ENCODE measurements around the gene OR2L5. TPM values are rescaled to one million over a fixed set of nuclear protein-coding genes. Genes with fewer than 3 reads are reported as not detected.

Gene OR2L5
- total and polyA plus RNA-seq, 2 of the 13 experiments (the other 11 are each of a cell fraction or from before 2014, with no cell fraction given) = not detected

DNA sequence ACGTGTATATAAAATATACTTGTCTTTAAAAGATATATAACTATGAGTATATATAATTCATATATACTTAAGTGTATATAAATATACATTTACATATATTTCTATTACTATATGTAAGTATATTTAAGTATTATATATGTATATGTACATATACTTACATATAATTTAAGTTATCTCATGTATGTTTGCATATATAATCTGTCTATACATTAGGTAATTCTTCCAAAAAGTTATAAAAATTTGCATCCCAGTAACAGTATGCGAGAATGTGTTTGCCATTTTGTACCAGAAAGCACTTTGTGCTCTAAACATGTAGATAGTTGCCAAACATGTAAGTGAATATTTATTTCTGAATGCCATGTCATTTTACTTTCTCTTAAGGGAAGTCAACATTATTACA, 48.5 kb upstream of the OR2L5 start, which contains the start of gene OR2AK2:
Gene OR2AK2, plus strand, starts transcription at position 301 of the 400 bp plus-strand sequence. CDS start 144 bp downstream, outside the sequence.
- CTCF ChIA-PET (ENCODE audit: low intra/inter-chr PET ratio, low total read pairs) = no interaction called here
- POLR2A ChIA-PET = no interaction called here
- no peak within 1 kb of the TSS for H2AFZ ChIP-seq (ENCODE audit: low read length)
- no peak within 1 kb of the TSS for H3K9ac ChIP-seq (ENCODE audit: insufficient read depth, low read depth, low read length)
- TF ChIP-seq U2AF1 (optimal IDR thresholded peaks at IDR 0.05; ENCODE audit: low read depth, low read length) = no peak
- TF ChIP-seq PITX1 (CRISPR knock-in tag; IDR thresholded peaks at IDR 0.05) = no peak
- TF ChIP-seq HNF4A (CRISPR knock-in tag; IDR thresholded peaks at IDR 0.05) = no peak
- no peak for TF ChIP-seq ZNF558 (CRISPR knock-in tag; IDR thresholded peaks at IDR 0.05; ENCODE audit: borderline replicate concordance)
- TF ChIP-seq SETDB1 (CRISPR knock-in tag; IDR thresholded peaks at IDR 0.05; ENCODE audit: borderline replicate concordance) = no peak
- no peak for TF ChIP-seq CEBPB (IDR thresholded peaks at IDR 0.05; ENCODE audit: borderline replicate concordance, low read depth, low read length)
- TF ChIP-seq, protein P1, sequence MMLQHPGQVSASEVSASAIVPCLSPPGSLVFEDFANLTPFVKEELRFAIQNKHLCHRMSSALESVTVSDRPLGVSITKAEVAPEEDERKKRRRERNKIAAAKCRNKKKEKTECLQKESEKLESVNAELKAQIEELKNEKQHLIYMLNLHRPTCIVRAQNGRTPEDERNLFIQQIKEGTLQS (CRISPR knock-in tag; IDR thresholded peaks at IDR 0.05) = no peak
- TF ChIP-seq ZNF24 (IDR thresholded peaks at IDR 0.05) = no peak
- no peak for TF ChIP-seq KLF6 (CRISPR knock-in tag; IDR thresholded peaks at IDR 0.05)
- TF ChIP-seq MYC (CRISPR knock-in tag; IDR thresholded peaks at IDR 0.05; ENCODE audit: borderline replicate concordance) = no peak
- TF ChIP-seq ZNF275 (CRISPR knock-in tag; IDR thresholded peaks at IDR 0.05; ENCODE audit: borderline replicate concordance) = no peak
- no peak for TF ChIP-seq ATF1 (CRISPR knock-in tag; IDR thresholded peaks at IDR 0.05)
- TF ChIP-seq HNRNPL (IDR thresholded peaks at IDR 0.05; ENCODE audit: low read depth, low read length) = no peak
- no peak for TF ChIP-seq ZNF510 (CRISPR knock-in tag; IDR thresholded peaks at IDR 0.05; ENCODE audit: low read depth)
- no peak for TF ChIP-seq CCAR2 (optimal IDR thresholded peaks at IDR 0.05; ENCODE audit: low read depth, low read length)
- no peak for FAIRE-seq
- intact Hi-C loops (cut with micrococcal nuclease; ENCODE audit: unreplicated experiment) = no loop called here
- no peaks in the 10 kb centered on the region for H3K4me1 ChIP-seq (ENCODE audit: insufficient read depth, low read length)
- H3K36me3 ChIP-seq (replicated peaks in 1 of 2; ENCODE audit: control insufficient read depth in 1 of 2, insufficient read depth in 2 of 2, low read length in 2 of 2) = no peaks in the 10 kb centered on the region
- in situ Hi-C loops (cut with HindIII; ENCODE audit: extremely low pct_ligation_motif_present, low pct_unique_long_range_greater_than_20kb) = no loop called here
- H3K4me3 ChIP-seq (replicated peaks in 1 of 3; ENCODE audit: insufficient read depth in 1 of 3, low read depth in 2 of 3, low read length in 3 of 3) = no peak within 1 kb of the TSS
- no peaks in the 10 kb centered on the region for H3K27me3 ChIP-seq (ENCODE audit: control insufficient read depth in 1 of 2, insufficient read depth in 2 of 2, low read length in 2 of 2)
- H3K79me2 ChIP-seq (ENCODE audit: insufficient read depth, low read length) = no peaks in the 10 kb centered on the region
- 3% methylated on average over 2 of the region's 2 CpGs for WGBS (ENCODE audit: low lambda C conversion rate)
- no peak within 1 kb of the TSS for H3K4me2 ChIP-seq (ENCODE audit: low read depth, low read length)
- H4K20me1 ChIP-seq (ENCODE audit: insufficient read depth, low read length) = no peaks in the 10 kb centered on the region
- no peak for DNase-seq (ENCODE audit: low spot score)
- H3K27ac ChIP-seq (ENCODE audit: extremely low read length, insufficient read depth, low read length) = no peak within 1 kb of the TSS
- peaks cover 61% of the 10 kb centered on the region for H3K9me3 ChIP-seq (ENCODE audit: low read length)
- no peak for ATAC-seq
- BruUV-seq (replicated peaks) = no TSS peak
